Activated CD4-positive, alpha-beta memory T cell treated with anti-CD3 and anti-CD28 coated beads for 36 hours (primary cell): Measurements from ENCODE around the gene LTBR. TPM values are rescaled to one million over a fixed set of nuclear protein-coding genes. Genes with fewer than 3 reads are reported as not detected.

ENCODE experiments used
- CTCF ChIA-PET: fragments of 350-600 bp; sonication (Branson Sonifier 250); formaldehyde crosslinking; loops from one replicate; lab custom pipeline; 2021; ENCODE audit warnings: antibody characterized with exemption, inconsistent platforms; lab: Charles Lee
- POLR2A ChIA-PET: fragments of 350-600 bp; sonication (Branson Sonifier 250); formaldehyde crosslinking; loops from one replicate; lab custom pipeline; 2021; ENCODE audit warnings: antibody characterized with exemption; lab: Charles Lee
- DNase-seq: peaks from one replicate; pipeline ENCODE4 v3.0.0-alpha.2; 2020
- H3K27ac Mint-ChIP-seq: one replicate; pipeline ENCODE4 v1.8.0; 2021; ENCODE audit warnings: mixed read lengths
- H3K27me3 Mint-ChIP-seq: one replicate; pipeline ENCODE4 v1.8.0; 2021; ENCODE audit warnings: mixed read lengths
- H3K36me3 Mint-ChIP-seq: one replicate; pipeline ENCODE4 v1.8.0; 2021; ENCODE audit warnings: mixed read lengths
- H3K4me1 Mint-ChIP-seq: one replicate; pipeline ENCODE4 v1.8.0; 2021; ENCODE audit warnings: low read depth, mixed read lengths
- H3K4me3 Mint-ChIP-seq: one replicate; pipeline ENCODE4 v1.8.0; 2021; ENCODE audit warnings: mild to moderate bottlenecking, mixed read lengths
- H3K9me3 Mint-ChIP-seq: one replicate; pipeline ENCODE4 v1.8.0; 2021; ENCODE audit warnings: mixed read lengths
- intact Hi-C: fragments of 100-400 bp; cut with micrococcal nuclease; formaldehyde crosslinking; loops from one replicate; pipeline ENCODE4 v1.15.1; 2023
- total RNA-seq, 2 experiments: library from RNA; stranded (reverse); gene quantifications; one replicate each; pipeline ENCODE4 v1.2.3, GENCODE V29; 2021

LTBR gene
- total RNA-seq, 2 experiments from 2014 or later, result 1.5 to 1.9 TPM

GRCh38 chr12:6370994-6371754 is 12.8 kb upstream of the LTBR start:
- Mint-ChIP-seq H3K4me3 (no peak overlapping the region), H3K27ac (no peak overlapping the region), H3K27me3 (no peaks in the 10 kb centered on the region), H3K9me3 (no peaks in the 10 kb centered on the region), H3K4me1 (peaks cover 33% of the 10 kb centered on the region), H3K36me3 (no peaks in the 10 kb centered on the region)
- CTCF ChIA-PET, result no interaction called here
- intact Hi-C loops, result no loop called here
- peak; percentile 24 for DNase-seq
- POLR2A ChIA-PET, result no interaction called here

DNA sequence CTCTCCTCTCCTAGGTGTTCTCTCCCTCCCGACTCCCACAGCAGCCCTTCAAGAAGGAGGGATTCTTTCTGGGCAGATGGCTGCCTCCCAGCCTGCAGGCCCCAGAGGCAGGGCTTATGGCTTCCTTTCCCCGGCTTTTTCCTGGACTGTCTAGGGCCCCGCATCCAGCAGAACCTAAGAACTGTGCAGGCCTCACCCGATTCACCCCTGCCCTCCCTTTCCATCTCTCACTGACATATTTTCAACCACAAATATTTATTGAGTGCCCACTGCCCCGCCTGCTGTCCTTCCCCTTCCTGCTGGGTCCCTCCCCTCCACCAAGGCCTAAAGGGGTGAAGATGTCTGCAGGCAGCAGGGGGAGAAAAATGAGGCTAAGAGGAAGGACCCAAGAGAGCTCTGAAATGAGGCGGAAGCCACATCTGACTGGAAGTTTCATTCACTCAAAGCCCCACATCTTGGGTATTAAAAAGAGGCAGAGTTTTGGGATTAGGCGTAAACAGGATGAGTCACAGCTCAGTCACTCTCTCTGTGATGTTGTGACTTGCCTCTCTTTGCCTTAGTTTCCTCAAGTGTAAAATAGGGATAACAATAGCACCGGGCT is 11.5 kb upstream of the LTBR start:
- intact Hi-C loops, result no loop called here
- H3K4me3 Mint-ChIP-seq, result no peak overlapping the region
- no peaks in the 10 kb centered on the region for H3K27me3 Mint-ChIP-seq
- H3K9me3 Mint-ChIP-seq, result no peaks in the 10 kb centered on the region
- ChIA-PET POLR2A (no interaction called here), CTCF (interaction anchor here (2.0 kb wide), 1 partner anchor 50 kb away, joined by 5 read pairs; no protein-coding TSS in a partner anchor)
- peak; percentile 33 for DNase-seq
- peak overlapping the region; percentile 73 for H3K27ac Mint-ChIP-seq
- peaks cover 41% of the 10 kb centered on the region for H3K4me1 Mint-ChIP-seq
- H3K36me3 Mint-ChIP-seq, result no peaks in the 10 kb centered on the region

- Mint-ChIP-seq H3K36me3 (no peaks in the 10 kb centered on the region), H3K27ac (peak overlapping the region; percentile 73), H3K27me3 (no peaks in the 10 kb centered on the region), H3K9me3 (no peaks in the 10 kb centered on the region), H3K4me3 (no peak overlapping the region), H3K4me1 (peaks cover 36% of the 10 kb centered on the region)
- CTCF ChIA-PET, result interaction anchor here (2.0 kb wide), 1 partner anchor 50 kb away, joined by 5 read pairs; no protein-coding TSS in a partner anchor
- no peak for DNase-seq
- POLR2A ChIA-PET, result no interaction called here
- intact Hi-C loops, result no loop called here
These were observed 10.8 kb upstream of the LTBR start for GRCh38 chr12:6373022-6373787.

DNA sequence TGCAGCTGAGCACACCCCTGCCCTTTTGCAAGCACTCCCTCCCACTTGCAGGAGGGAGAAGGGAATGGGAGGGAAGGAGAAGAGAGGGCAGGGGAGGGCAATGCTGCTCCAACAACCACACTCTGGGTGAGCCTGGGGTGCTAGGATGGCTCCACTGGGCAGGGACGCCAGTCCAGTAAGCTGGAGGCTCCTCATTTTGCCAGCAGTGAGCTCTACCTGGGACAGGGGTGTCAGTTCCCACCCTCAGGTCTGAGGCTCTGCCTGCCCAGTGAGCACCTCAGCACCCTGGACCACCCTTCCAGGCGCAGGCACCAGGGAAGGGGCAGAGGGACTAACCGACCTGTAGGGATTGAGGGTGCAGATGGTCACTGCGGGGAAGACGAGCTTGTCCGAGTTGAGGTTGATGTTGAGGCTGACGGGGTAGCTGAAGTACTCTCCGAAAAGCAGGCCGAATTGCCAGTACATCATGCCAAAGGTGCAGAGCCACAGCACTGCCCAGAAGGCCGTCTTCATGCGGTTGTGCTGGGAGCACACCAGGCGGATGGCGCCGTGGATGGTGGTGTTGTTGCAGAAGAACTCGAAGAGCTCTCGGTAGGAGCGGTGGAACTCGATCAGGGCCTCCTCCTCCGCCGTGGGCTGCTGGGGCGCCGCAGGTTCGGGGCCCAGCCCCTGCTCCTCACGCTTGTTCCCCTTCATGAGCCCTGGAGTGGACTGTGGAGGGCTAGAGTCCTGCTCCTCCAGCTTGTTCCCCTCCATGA is 9.8 kb upstream of the LTBR start:
- intact Hi-C loops, result no loop called here
- CTCF ChIA-PET, result interaction anchor here (1.4 to 2.0 kb wide), 2 partner anchors 39 to 51 kb away, joined by 5 to 6 read pairs; no protein-coding TSS in a partner anchor
- DNase-seq, result no peak
- Mint-ChIP-seq H3K36me3 (no peaks in the 10 kb centered on the region), H3K4me1 (peaks cover 30% of the 10 kb centered on the region), H3K27me3 (no peaks in the 10 kb centered on the region), H3K4me3 (no peak overlapping the region), H3K9me3 (no peaks in the 10 kb centered on the region), H3K27ac (no peak overlapping the region)
- POLR2A ChIA-PET, result no interaction called here

DNA sequence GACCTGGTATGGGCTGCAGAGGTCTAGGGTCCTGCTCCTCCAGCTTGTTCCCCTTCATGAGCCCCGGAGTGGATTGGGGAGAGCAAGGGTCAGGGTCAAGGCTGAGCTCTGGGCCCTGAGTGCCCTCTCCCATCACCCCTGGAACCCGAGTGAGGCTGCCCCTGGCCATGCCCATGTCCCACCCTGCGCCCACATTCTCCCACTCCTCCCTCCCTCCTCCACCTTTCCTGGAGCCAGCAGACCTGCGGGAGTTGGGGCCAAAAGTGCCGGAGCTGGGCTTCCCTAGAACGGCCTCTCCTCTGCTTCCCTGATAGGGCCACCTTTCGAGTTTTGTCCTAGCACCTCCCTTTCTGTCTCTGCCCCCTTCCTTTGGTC is 9.2 kb upstream of the LTBR start:
- H3K4me3 Mint-ChIP-seq, result no peak overlapping the region
- no peaks in the 10 kb centered on the region for H3K9me3 Mint-ChIP-seq
- ChIA-PET POLR2A (no interaction called here), CTCF (interaction anchor here (1.4 kb wide), 1 partner anchor 39 kb away, joined by 6 read pairs; no protein-coding TSS in a partner anchor)
- intact Hi-C loops, result no loop called here
- peaks cover 30% of the 10 kb centered on the region for H3K4me1 Mint-ChIP-seq
- no peak for DNase-seq
- no peak overlapping the region for H3K27ac Mint-ChIP-seq
- no peaks in the 10 kb centered on the region for H3K36me3 Mint-ChIP-seq
- H3K27me3 Mint-ChIP-seq, result no peaks in the 10 kb centered on the region

- intact Hi-C loops, result no loop called here
These were observed 8.5 kb upstream of the LTBR start, which contains the start of gene SCNN1A for GRCh38 chr12:6375269-6376078. Gene SCNN1A (minus strand): TSS chr12:6375563. CDS start chr12:6374783, 780 bp downstream.

GRCh38 chr12:6376079-6376869 is 7.7 kb upstream of the LTBR start:
- Mint-ChIP-seq H3K36me3 (no peaks in the 10 kb centered on the region), H3K9me3 (no peaks in the 10 kb centered on the region), H3K4me3 (peak overlapping the region; percentile 28), H3K27ac (no peak overlapping the region), H3K27me3 (peaks cover 2% of the 10 kb centered on the region), H3K4me1 (peaks cover 27% of the 10 kb centered on the region)
- intact Hi-C loops, result no loop called here
- ChIA-PET CTCF (no interaction called here), POLR2A (no interaction called here)
- peak; percentile 22 for DNase-seq

More at GRCh38 chr12:6375269-6376078, 8.5 kb upstream of the LTBR start, which contains the start of gene SCNN1A:
- no peak within 1 kb of the TSS for H3K27ac Mint-ChIP-seq
- ChIA-PET POLR2A (interaction anchor here (0.6 kb wide), 1 partner anchor 445 kb away, joined by 4 read pairs; no protein-coding TSS in a partner anchor), CTCF (interaction anchor here (1.4 kb wide), 1 partner anchor 40 kb away, joined by 6 read pairs; no protein-coding TSS in a partner anchor)
- no peaks in the 10 kb centered on the region for H3K9me3 Mint-ChIP-seq
- H3K4me1 Mint-ChIP-seq, result peaks cover 30% of the 10 kb centered on the region
- no peak within 1 kb of the TSS for H3K4me3 Mint-ChIP-seq
- no peaks in the 10 kb centered on the region for H3K27me3 Mint-ChIP-seq
- no peaks in the 10 kb centered on the region for H3K36me3 Mint-ChIP-seq
- DNase-seq, result no peak

DNA sequence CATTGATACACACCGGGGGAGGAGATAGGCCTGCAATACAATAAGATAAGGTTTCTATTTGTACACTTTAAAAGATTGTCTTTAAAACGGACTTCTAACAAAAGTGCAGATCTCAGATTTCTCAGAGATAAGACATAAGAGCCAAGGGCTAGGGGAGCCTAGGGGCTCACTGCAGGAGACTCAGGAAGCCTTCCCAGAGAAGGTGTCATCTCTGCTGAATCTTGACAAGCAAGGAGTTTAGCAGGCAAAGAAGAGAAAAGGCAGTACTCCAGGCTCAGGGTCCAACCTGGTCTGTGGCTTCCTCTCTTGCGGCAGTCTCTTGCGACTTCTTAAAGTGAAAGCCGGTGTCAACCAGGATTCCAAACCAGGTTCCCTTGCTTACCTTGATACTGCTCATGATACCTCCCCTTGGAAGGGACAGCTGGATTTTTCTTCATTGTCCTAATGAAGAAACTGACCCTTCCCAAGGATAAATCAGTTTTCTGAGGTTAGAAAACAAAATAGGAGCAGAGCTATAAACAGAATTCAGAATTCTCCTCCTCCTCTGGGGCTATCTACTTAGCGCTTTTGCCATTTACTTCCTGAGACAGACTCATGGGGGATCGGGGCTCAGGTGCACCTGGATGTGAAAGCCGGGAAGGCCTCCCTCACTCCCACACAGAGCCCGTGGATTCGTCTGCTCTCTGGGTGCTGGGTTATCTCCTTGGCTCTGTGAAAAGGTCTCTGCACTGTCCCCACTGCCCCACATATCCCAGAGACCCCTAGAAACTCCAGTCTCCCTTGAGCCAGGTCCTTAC is 6.9 kb upstream of the LTBR start:
- DNase-seq, result no peak
- Mint-ChIP-seq H3K4me3 (peak overlapping the region; percentile 28), H3K27ac (no peak overlapping the region), H3K9me3 (no peaks in the 10 kb centered on the region), H3K27me3 (peaks cover 6% of the 10 kb centered on the region), H3K36me3 (no peaks in the 10 kb centered on the region), H3K4me1 (peaks cover 27% of the 10 kb centered on the region)
- CTCF ChIA-PET, result interaction anchor here (1.0 kb wide), 1 partner anchor 9 kb away, joined by 3 read pairs; no protein-coding TSS in a partner anchor
- POLR2A ChIA-PET, result no interaction called here
- intact Hi-C loops, result no loop called here

DNA sequence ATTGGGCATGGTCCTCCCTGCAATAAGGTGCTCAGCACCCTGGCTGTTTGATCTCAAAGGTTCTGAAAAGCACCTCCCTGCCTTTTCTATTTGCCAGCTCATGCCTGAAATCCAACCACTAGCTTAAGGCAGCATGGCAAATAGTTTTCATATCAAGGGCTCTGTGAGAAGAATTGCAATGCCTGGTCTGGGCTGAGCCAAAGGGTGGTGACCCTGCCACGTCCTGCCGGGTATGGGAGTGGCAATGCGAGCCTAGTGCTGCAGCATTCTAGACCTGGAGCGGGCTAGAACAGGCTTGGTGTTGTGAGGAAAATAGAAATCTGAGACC is 6.3 kb upstream of the LTBR start:
- H3K36me3 Mint-ChIP-seq, result no peaks in the 10 kb centered on the region
- H3K27me3 Mint-ChIP-seq, result peaks cover 9% of the 10 kb centered on the region
- no peaks in the 10 kb centered on the region for H3K9me3 Mint-ChIP-seq
- DNase-seq, result no peak
- no peak overlapping the region for H3K4me3 Mint-ChIP-seq
- intact Hi-C loops, result no loop called here
- H3K4me1 Mint-ChIP-seq, result peaks cover 21% of the 10 kb centered on the region
- no peak overlapping the region for H3K27ac Mint-ChIP-seq
- ChIA-PET CTCF (interaction anchor here (0.6 to 1.0 kb wide), 2 partner anchors 10 to 1701 kb away, joined by 3 to 4 read pairs; no protein-coding TSS in a partner anchor), POLR2A (no interaction called here)
